Body of pancreas (tissue), 4 donors: ENCODE measurements around the gene OLFML2A. TPM values are rescaled to one million over a fixed set of nuclear protein-coding genes. Genes with fewer than 3 reads are reported as not detected.

Experiments used
- ATAC-seq: fragments of 150-250 bp; one replicate; pipeline ENCODE4 v1.9.1; 2016
- DNase-seq, 4 donors: peaks; one replicate each; pipeline ENCODE4 v3.0.0-alpha.2; 2019
- H3K27ac ChIP-seq, 4 donors: fragments of 200-600 bp; sonication (generic); 1 replicate in 3 of 4; 2 replicates in 1 of 4; pipeline versions ENCODE4 v1.5.1 to v1.6.1; 2016 to 2019; ENCODE audit warnings: mild to moderate bottlenecking in 1 of 4, mixed read lengths in 1 of 4, moderate library complexity in 1 of 4
- H3K27me3 ChIP-seq, 2 donors: fragments of 200-600 bp; sonication (generic); one replicate each; pipeline ENCODE4 v1.6.0; 2016; ENCODE audit warnings: mild to moderate bottlenecking in 1 of 2
- H3K36me3 ChIP-seq, 2 donors: fragments of 200-600 bp; sonication (generic); replicated peaks in 1 of 2; 2 replicates each; pipeline ENCODE4 v1.5.1; 2016; ENCODE audit warnings: low read depth in 2 of 2; ENCODE audit not compliant: insufficient read depth in 1 of 2
- H3K4me1 ChIP-seq: fragments of 200-600 bp; sonication (generic); one replicate; pipeline ENCODE4 v1.6.0; 2016
- H3K4me3 ChIP-seq, 2 donors: fragments of 200-600 bp; sonication (generic); 1 replicate in 1 of 2; 2 replicates in 1 of 2; pipeline ENCODE4 v1.5.1; 2016 to 2019
- H3K9me3 ChIP-seq, 3 donors: fragments of 200-600 bp; sonication (generic); 1 replicate in 2 of 3; 2 replicates in 1 of 3; pipeline ENCODE4 v1.5.1; 2016
- POLR2A ChIP-seq, 3 donors: fragments of 450-650 bp; IDR thresholded peaks; one replicate each; pipeline ENCODE4 v1.6.1; 2016; ENCODE audit warnings: antibody characterized with exemption in 3 of 3, mild to moderate bottlenecking in 2 of 3
- WGBS, 2 donors: methylation state at CpG; one replicate each; pipeline ENCODE4 v1.1.5; 2017; 5-methylcytosine and 5-hydroxymethylcytosine counted together
- intact Hi-C: fragments of 100-400 bp; cut with DNase I; formaldehyde crosslinking; loops from one replicate; pipeline ENCODE4 v1.15.1; 2023
- total RNA-seq, 2 donors: library from RNA; depleted of rRNA; stranded (reverse); fragments of >200 nt; gene quantifications; one replicate each; pipeline ENCODE4 v1.1.0, GENCODE V29; 2016
- TF ChIP-seq, protein P1 (sequence below), 7 experiments: fragments of 450-650 bp in 4 of 7; fragments of 200-600 bp in 3 of 7; sonication (generic) in 3 of 7; IDR thresholded peaks; one replicate each; pipeline ENCODE4 v1.5.1; 2016 to 2019; ENCODE audit warnings: antibody characterized with exemption in 7 of 7

The OLFML2A gene
- total RNA-seq, 2 donors from 2014 or later, result 4.4 to 5.3 TPM

DNA sequence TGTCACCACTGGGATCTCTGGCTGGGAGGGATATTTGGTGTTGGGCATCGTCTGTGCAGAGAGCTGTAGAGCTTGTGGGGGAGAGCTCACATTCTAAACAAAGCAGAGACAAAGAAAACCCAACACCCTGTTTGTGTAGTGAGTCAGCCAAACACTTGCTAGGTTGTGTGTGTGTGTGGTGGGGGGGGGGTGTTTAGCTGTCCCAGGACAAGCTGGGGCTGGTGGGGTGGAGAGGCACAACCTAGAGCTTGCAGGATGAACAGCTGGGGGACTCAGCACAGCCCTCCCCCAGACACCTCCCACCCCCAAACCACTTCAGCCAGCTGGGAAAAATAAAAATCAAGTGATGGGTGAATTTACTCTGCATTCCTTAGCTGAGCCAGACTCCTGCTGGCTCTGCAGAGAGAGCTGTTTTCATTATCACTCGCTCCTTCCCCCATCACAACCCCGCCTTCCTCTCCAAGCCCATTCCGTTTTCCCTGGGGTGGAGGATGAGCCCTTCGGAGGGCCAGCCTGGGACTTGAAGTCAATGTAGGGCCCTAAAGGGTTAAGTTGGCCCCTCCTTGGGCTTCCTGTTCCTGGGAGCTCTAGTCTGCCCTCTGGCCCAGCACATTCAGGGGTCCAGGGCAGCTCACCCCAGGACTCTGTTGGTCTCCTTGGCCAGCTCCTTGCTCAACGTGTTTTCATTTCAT is 2.6 kb downstream of the OLFML2A start:
- Histone ChIP-seq H3K27ac (no peak overlapping the region), H3K4me3 (no peak overlapping the region), H3K27me3 (no peaks in the 10 kb centered on the region), H3K4me1 (peaks cover 17% of the 10 kb centered on the region), H3K9me3 (no peaks in the 10 kb centered on the region), H3K36me3 (no peaks in the 10 kb centered on the region)
- no peak for ATAC-seq
- intact Hi-C loops, result loop anchor here (10.0 kb wide), 1 partner anchor 595 kb away; no protein-coding TSS in a partner anchor
- TF ChIP-seq POLR2A (IDR thresholded peaks at IDR 0.05), result no peak
- TF ChIP-seq, protein P1, sequence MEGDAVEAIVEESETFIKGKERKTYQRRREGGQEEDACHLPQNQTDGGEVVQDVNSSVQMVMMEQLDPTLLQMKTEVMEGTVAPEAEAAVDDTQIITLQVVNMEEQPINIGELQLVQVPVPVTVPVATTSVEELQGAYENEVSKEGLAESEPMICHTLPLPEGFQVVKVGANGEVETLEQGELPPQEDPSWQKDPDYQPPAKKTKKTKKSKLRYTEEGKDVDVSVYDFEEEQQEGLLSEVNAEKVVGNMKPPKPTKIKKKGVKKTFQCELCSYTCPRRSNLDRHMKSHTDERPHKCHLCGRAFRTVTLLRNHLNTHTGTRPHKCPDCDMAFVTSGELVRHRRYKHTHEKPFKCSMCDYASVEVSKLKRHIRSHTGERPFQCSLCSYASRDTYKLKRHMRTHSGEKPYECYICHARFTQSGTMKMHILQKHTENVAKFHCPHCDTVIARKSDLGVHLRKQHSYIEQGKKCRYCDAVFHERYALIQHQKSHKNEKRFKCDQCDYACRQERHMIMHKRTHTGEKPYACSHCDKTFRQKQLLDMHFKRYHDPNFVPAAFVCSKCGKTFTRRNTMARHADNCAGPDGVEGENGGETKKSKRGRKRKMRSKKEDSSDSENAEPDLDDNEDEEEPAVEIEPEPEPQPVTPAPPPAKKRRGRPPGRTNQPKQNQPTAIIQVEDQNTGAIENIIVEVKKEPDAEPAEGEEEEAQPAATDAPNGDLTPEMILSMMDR (IDR thresholded peaks at IDR 0.05), result no peak
- no peak for DNase-seq
- WGBS, 2 donors, result 69 to 73% methylated on average over 6 of the region's 6 CpGs

DNA sequence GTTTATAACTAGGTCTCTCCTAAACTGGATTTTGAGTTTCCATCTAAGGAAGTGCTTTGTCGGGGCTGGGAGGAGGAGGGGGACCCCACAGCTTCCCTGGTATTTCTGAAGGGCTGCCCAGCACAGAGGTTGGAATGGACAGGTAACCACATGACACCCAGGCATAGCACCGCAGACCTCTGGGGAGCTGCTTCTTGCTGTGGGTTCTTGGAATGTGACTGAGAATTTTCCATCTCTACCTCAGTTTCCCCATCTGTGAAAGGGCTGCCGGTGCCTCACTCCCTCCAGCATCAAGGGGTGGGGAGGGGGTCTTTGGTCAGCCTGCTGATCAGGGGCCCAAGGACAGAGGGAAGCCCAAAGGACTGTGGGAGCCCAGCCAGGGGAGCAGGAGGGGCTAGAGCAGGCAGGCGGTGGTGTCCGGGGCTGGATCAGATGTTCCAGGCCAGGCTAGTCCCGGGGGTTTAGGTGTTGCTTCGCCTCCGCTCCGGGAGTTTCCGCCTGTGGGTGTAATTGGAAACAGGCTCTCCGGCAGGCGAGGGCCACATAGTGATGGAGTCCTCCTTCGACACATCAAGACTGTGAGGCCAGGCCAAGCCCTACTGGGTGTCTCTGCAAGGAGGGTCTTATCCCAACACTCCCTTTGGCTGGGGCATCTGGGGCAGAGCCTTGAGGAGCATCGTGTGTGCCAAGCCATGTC is 3.3 kb downstream of the OLFML2A start:
- Histone ChIP-seq H3K4me1 (peaks cover 14% of the 10 kb centered on the region), H3K27ac (no peak overlapping the region), H3K36me3 (no peaks in the 10 kb centered on the region), H3K27me3 (no peaks in the 10 kb centered on the region), H3K4me3 (no peak overlapping the region), H3K9me3 (no peaks in the 10 kb centered on the region)
- intact Hi-C loops, result loop anchor here (10.0 kb wide), 1 partner anchor 595 kb away; no protein-coding TSS in a partner anchor
- TF ChIP-seq, protein P1 (IDR thresholded peaks at IDR 0.05), result no peak
- no peak for TF ChIP-seq POLR2A (IDR thresholded peaks at IDR 0.05)
- DNase-seq, result no peak
- WGBS, 2 donors, result 71 to 85% methylated on average over 12 to 14 of the region's 14 CpGs
- ATAC-seq, result no peak

DNA sequence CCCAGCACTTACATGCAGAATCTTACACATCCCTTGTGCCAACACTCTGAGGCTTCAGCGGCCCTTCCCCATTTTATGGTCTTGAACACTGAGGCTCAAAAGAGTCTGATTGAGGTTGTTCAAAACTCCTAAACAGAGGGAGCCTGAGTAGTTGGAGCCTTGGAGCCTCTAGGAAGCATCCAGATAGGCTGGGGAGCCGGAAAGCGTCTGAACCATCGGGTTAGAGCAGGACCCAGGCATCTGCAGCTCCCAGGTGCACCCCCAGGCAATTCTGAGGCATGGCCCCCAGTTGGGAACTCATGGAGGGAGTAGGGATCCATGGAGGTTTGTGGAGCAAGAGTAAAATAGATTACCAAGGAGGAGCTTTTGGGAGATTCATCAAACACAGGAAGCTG is 3.8 kb downstream of the OLFML2A start:
- H3K4me3 ChIP-seq, result no peak overlapping the region
- H3K4me1 ChIP-seq, result peaks cover 14% of the 10 kb centered on the region
- H3K27ac ChIP-seq, result no peak overlapping the region
- intact Hi-C loops, result loop anchor here (10.0 kb wide), 1 partner anchor 594 kb away; no protein-coding TSS in a partner anchor
- H3K36me3 ChIP-seq, result no peaks in the 10 kb centered on the region
- 96 to 100% methylated on average over 3 to 4 of the region's 4 CpGs for WGBS, 2 donors
- TF ChIP-seq, protein P1 (IDR thresholded peaks at IDR 0.05), result no peak
- TF ChIP-seq POLR2A (IDR thresholded peaks at IDR 0.05), result no peak
- ATAC-seq, result no peak
- no peak for DNase-seq
- no peaks in the 10 kb centered on the region for H3K9me3 ChIP-seq
- H3K27me3 ChIP-seq, result no peaks in the 10 kb centered on the region

DNA sequence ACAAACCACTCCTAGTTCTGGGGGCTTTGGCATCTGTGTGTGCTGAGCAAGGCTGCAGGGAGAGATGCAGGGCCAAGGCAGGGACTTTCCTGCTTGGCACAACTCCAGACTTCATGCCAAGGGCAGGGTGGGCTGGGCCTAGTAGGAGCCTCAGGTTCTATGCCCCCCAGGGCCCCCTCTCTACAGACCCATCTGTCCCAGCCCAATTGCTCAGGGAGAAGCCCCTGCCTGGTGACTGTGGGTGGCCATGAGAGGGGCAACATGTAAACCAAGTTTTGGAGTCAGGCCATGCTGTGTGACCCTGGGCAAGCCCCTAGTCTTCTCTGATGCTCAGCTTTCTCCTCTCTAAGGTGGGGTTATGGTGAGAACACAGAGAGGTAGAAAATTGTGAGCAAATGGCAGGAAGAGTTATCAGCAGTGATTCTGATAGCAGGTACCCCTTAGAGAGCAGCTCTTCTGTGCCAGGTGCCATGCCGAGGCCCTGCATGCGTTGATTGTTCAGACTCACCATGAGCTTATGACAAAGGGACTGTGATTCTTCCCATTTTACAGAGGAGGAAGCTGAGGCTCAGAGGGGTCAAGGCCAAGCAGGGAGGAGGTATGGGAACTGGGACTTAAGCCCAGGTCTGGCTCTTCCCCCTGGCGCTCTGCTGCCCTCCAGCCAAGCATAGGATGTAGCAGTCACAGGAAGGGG is 5.2 kb downstream of the OLFML2A start:
- Histone ChIP-seq H3K27me3 (no peaks in the 10 kb centered on the region), H3K4me1 (peaks cover 6% of the 10 kb centered on the region), H3K27ac (no peak overlapping the region), H3K36me3 (no peaks in the 10 kb centered on the region), H3K9me3 (no peaks in the 10 kb centered on the region), H3K4me3 (no peak overlapping the region)
- TF ChIP-seq, protein P1 (IDR thresholded peaks at IDR 0.05), result no peak
- TF ChIP-seq POLR2A (IDR thresholded peaks at IDR 0.05), result no peak
- intact Hi-C loops, result loop anchor here (10.0 kb wide), 1 partner anchor 593 kb away; no protein-coding TSS in a partner anchor
- whole genome bisulfite sequencing, 2 donors, result 57 to 93% methylated on average over 3 of the region's 3 CpGs
- DNase-seq (peak in 1 of 4 donors; percentile 4), ATAC-seq (no peak)
